G401.6 (cell line): ENCODE measurements around the gene SPNS2.

Source experiments
- FAIRE-seq: peaks from 2 replicates; lab custom pipeline; 2012; peaks lifted over from hg19 to GRCh38; lab: Jason Lieb, UNC

SPNS2 gene

DNA sequence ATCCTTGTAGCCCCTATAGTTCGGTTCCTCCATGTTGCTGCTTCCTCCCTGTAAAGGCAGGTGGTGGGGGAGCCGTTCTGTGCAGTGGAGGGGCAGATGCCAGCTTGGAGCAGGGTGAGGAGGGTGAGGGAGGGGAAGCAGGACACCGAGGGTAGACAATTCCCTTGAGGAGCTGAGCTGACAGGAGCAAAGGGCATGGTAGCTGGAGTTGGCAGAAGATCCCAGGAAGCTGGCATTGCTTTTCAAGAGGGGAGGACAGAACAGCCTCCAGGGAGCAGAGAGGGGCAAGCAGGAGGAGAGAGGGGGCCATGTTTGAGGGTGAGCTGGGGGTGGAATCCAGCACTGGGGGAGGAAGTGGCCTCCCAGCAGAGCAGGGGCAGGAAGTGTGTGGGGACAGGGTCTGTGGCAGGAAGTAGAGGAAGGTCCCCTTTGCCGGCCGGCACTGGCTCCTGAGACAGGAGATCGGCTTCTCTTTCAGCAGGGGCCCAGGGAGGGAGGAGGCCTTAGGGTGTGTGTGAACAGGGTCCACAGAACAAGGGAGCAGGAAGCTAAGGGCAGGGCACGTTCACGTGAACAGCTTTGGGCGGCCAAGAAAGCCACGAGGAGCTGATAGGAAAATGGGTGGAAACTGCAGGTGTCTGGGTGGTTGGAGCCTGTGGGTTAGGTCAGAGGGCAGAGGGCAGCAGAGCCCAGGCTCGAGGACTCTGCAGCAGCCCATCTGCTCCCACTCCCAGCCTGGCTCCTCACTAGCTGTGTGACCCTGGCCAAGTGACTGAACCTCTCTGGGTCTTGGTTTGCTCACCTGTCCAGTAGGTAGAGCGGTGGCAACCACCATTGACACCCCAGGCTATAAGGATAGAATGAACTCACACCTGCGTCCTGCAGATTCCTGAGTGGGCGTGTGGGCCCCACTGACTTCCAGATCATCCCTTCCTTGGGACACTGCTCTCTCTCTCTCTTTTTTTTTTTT is 17.5 kb upstream of the SPNS2 start:
- no peak for FAIRE-seq

DNA sequence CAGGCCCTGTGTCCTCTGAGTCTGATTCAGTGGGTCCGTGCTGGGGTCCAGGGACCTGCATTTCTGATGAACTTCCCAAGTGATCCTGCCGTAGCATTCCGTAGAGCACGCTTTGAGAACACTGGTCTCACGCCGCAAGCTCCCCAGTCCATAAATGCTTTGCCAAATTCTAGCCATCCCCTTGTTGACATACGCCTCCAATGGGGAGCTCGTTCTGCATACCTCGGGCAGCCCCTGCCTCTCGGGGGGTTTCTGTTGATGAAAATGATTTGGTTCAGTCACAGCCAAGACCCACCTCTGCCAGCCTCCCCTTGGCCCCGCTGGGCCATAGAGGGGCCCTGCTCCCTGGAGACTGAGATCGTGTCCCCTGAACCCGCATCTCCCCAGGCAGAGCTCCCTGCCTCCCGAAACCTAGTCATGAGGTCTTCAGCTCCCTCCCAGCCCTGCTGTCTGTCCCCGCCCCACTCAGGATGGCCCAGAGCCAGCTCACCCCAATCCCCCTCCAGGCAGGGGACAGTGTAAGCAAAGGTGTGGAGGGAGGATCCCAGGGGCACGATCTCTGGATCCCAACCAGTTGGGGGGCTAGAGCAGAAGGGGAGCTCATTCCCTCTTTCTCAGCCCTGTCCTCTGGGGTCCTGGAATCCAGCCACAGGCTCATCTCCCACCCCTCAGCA is 16.2 kb upstream of the SPNS2 start:
- no peak for FAIRE-seq

DNA sequence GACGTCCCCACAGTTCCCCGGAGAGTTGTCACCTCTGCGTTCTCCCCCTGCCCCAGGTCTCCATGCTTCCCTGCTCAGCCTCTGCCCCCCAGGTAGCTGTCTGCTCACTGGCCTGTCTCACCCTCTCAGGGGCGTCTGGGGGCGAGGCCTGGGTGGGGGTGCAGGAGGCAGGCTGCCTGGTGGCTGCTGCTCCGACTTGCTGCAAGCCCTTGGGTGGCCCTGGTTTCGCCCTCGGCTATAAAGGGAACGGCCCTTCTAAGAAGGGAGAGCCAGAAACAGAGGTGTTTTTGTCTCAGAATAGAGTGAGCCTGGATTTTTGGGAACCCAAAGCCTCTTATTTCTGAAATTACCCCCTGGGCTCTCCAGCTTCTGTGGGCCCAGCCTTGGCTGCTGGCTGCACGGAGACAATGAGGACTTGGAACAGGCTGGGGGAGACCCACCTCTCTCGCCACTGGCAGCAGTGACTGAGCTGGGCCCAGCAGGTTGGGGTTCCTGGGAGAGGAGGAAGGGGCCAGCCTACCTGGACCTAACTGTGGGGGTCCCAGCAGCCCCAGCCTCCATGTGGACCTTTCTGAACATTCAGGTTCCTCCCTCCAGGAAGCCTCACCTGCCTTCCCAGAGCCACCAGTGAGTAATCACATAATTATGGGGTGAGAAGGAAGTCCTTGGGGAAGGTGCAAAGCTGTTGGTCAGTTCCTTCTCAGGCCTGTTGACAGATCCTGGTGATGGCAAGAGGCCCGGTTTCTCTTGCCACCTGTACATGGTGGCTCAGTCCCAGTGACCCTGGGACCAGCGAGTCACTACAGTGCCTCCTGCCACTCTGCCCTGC is 15.5 kb upstream of the SPNS2 start:
- peak; percentile 94 for FAIRE-seq

DNA sequence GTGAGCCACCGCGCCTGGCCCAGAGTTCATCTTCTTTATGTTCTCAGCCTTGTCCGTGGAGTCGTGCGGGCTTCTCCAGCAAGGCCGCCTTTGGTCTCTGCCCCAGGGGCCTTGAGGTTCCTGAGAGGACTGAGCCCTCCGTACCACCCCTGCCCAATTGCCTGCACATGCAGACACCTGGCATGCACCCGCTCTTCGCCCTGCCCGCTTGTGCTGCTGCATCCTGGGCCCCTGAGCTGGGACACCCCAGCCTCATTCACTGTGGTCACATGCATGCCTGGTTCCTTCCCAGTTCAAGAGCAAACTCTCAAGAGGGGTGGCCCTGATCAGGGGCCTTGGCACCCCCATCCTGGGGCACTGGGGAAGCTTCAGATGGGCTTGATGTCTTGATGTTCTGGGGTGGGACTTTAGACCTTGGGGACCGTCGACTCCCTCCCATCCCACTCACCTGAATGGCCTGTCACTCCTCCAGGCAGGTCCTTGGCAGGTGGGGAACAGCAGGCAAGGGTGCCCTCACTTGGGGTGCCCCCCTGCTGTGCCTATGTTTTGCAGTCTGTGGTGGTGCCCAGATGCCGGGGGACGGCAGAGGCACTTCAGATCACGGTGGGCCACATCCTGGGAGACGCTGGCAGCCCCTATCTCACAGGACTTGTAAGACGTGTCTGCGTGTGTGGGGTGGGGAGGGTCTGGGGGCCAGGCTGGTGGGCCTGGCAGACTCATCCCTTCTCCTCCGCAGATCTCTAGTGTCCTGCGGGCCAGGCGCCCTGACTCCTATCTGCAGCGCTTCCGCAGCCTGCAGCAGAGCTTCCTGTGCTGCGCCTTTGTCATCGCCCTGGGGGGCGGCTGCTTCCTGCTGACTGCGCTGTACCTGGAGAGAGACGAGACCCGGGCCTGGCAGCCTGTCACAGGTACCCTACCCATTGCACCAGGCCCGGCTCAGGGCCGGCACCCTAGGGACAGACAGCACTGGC is 12.7 kb upstream of the SPNS2 start:
- no peak for FAIRE-seq

DNA sequence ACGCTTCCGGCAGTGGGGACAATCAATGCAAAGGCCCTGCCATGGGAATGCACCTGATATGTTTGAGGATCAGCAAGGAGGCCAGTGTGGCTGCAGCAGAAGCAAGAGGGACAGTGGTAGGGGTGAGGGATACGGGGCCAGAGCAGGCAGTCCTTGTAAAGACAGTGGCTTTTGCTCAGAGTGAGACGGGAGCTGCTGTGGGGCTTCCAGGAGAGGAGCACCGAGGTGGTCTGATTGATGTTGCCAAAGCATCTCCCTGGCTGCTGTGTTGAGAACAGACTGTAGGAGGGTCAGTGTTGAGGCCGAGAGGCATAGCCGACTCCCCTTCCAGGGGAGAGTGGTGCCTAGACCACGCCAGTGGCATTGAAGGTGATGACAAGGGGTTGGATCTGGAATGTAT is 11.4 kb upstream of the SPNS2 start:
- FAIRE-seq, result no peak

DNA sequence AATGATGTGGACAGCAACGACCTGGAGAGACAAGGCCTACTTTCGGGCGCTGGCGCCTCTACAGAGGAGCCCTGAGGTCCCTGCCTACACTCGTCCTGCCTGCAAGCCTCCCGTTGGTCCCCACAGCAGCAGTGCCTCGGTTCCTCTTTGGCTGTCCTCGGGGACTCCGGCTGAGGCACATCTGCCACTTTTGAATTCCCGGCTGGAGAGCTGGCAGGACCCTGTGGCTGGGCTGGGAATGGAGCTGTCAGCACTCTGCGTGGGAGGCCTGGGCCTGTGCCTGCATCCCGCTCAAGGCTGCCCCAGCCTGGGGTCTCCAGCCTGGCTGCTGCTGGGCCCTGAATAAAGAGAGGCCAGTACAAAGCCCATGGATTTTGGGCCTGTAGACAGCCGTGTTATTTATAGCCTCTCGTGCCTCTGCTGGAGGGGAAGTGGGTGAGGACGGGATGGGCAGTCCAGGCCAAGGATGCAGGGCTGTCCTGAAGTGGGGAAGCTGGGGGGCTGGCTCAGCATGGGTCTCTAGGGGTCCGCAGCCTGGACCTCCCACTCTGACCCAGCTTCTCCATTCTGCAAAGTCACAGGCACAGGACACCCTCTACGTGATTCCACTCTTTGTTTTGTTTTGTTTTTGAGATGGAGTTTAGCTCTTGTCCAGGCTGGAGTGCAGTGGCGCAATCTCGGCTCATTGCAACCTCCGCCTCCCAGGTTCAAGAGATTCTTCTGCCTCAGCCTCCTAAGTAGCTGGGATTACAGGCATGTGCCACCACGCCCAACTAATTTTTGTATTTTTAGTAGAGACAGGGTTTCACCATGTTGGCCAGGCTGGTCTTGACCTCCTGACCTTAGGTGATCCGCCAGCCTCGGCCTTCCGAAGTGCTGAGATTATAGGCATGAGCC is 10.6 kb upstream of the SPNS2 start:
- FAIRE-seq, result no peak

- FAIRE-seq, result no peak
These were observed 9.6 kb upstream of the SPNS2 start for GRCh38 chr17:4488989-4489595.

GRCh38 chr17:4490109-4490591 is 8.5 kb upstream of the SPNS2 start:
- FAIRE-seq, result no peak

GRCh38 chr17:4490637-4491061 is 8.0 kb upstream of the SPNS2 start:
- FAIRE-seq, result no peak

DNA sequence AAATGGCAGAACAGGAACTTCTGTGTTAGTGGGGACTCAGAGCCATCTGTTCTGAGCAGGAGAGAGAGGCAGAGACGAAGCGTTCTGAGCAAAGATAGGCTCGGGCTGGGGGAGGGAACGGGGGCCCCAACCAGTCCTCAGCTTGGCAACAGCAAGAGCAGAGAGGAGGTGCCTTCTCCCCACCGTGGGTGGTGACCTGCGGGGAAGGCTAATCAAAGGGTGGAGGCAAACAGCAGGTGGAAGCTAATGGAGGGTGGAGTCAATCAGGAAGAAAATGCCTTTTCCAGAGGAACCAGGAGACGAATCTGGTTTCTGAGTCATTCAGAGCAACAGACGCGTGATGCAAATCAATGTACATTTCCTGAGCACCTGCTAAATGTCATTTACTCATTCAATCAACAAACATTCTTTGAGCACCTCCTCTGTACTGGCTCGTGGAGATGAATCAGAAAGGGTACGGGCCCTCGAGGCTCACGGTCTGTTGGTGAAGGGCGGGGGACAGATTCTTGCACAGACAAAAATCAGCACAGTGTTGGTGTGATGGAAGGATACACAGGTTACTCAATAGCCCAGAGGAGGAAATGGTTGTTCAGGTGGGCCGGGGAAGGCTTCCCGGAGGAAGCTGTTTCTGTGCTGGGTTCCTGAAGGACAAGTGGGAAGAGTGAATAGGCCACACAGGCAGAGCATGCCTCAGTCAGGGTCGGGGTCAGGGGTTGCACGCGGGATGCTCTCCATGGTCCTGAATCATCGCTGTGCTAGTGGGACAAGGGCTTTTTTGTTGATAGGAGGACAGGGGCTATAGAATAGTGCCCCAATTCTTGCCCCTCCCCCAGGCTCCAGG is 5.7 kb upstream of the SPNS2 start:
- FAIRE-seq, result no peak

DNA sequence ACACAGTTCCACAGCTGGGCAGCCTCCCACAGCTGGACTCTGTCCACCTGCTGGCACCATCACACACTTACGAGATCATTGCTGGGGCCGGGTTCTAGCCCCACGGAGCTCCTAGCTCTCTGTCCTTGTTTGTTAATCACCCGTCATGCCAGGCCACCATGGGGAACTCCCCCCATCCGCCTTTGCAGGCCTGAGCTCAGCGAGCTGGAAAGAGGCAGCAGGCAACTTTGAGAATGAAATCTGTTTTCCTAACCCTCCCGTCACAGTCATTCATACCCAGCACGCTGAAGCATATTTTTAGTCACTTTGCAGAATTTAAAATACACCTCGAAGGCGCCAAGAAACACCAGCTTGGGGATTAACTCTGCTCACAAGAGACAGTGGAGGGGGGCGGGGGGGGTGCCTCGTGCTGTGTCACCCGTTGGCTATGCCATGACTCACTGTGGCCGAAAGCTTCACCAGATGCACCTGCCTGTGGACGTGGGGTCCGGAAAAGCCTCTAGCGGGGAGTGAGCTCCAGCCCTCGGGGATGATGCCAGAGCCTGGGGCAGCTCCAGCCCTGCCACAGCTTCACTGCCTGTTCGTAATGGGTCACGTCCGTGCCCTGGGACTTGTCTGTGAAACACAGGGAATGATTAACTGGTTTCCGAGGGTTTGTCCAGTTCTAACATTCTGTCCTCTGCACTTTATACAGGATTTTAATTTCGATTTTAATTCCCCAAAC is 1.4 kb upstream of the SPNS2 start:
- FAIRE-seq, result no peak

DNA sequence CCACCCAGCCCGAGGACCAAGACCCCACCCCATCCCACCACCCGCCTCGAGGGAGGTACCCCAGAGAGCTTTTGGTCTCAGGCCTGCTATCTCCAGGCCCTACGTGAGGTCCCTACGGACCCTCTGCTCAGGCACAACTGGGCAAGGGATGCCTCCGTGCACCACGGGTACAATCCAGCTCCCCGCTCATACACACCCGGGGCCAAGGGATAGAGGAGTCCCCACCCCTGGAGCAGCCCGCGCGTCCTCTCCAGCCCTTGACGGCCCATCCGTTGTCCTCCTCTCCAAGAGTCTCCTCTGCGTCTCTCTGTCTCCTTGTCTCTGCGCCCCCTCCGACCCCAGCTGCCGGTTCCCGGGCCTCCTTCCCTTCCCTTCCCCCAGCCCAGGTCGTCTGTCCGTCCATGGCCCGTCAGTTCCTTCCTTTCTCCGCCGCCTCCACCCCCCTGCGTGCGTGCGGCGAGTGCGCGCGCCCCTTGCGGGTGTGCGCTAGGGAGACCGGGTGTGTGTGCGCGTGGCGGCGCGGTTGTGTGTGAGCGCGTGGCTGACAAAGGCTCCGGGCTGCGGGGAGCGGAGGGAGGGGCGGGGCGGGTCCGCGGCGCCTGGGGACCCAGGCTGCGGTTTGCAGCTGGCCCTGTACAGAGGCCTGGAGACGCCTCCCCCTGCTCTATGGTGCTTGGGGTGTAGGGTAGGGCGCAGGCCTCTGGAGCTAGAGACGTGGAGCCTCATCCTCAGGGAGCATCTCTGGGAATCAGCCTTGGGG is 930 bp downstream of the SPNS2 start:
- FAIRE-seq, result no peak

- no peak for FAIRE-seq
These were observed 1.5 kb downstream of the SPNS2 start for GRCh38 chr17:4500191-4500571.

- FAIRE-seq, result no peak
These were observed 2.7 kb downstream of the SPNS2 start for GRCh38 chr17:4501295-4501949.

GRCh38 chr17:4502466-4503154 is 3.9 kb downstream of the SPNS2 start:
- FAIRE-seq, result no peak
